Activated CD4-positive, alpha-beta T cell treated with anti-CD3 and anti-CD28 coated beads, Interleukin-2, amount 50 U/mL, for 4 hours (primary cell): ENCODE measurements around the gene SLC16A8.
"Not testable (repeated sequence)": the region's sequence is repeated elsewhere in the genome, so short reads cannot be mapped to it uniquely, and the experiment has no call there.

Source experiments
- DNase-seq, 2 experiments: peaks; one replicate each; pipeline ENCODE4 v3.0.0-alpha.2; 2020

SLC16A8 gene

DNA sequence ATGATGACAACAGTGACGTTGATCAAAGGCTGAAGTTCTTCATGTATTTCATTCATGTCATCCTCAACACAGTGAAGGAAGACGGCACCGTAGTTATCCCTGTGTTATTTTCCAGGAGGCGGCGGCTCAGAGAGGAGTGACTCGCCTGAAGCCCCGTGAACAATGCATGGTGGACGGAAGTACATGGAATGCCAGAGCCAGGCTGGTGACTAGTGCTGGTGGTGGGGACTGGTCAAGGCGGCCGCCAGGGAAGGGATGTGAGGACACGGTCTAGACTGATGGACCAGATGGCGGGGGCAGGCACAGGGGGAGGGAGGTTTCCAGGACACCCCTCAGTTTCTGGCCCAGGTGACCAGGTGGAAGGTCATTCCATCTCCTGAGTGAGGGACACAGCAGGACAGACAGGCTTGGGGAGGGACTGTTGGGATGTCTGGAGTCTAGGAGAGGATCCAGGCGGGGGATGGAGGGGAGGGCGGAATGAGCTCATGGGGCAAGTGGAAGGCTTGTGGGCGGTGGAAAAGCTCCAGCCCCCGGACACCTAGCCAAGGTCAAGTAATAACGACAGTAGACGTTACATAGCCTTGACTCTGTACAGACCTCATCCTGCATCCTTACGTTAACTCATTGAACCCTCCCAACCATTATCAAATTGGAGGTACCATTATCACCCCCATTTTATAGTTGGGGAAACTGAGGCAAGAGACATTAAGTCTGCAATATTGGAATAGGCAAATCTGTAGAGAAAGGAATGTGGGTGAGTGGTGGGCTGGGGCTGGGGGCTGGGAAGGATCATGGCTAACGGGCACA lies 42.8 kb downstream of the SLC16A8 start:
- DNase-seq: no peak

DNA sequence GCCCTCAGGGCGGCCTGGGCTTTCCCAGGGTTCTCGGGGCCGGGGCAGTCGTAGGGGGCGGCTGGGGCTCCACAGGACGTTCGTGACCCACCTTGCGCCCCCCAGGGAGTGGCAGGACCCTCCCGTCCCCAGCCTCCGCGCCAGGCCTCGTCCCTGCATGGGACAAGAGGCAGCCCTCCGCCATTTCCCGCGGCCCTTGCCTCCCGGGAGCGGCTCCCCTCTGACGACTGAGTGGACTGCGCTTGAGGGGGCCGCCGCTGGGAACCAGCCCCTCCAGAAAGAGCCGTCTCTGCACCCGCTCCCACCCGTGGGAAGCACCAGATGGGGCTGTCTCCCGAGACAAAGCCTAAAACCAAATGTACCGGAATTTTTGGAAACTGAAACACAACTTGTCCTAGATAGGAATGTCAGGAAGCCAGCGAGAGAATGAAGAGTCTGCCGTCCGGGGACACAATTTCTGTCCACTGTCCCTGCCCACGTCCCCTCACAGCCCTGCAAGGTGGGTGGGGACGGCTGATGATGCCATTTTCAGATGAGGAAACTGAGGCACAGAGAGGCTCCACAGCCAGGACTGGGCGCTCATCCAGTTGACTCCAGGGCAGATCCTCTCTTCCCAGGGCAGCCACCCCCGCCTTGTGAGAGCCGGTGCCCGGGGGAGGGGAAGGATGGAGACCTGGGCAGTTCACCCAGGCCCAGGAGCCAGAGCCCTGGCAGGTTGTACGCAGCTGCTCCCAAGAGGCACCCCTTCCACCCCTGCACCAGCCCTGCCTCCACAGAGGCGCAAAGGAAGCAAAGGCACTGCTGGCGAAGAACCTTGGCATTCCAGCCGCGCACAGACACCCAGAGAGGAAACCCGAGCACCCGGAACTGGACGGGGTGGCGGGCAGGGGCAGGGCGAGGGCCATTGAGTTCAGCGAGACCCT lies 44.8 kb downstream of the SLC16A8 start:
- no peak for DNase-seq

DNA sequence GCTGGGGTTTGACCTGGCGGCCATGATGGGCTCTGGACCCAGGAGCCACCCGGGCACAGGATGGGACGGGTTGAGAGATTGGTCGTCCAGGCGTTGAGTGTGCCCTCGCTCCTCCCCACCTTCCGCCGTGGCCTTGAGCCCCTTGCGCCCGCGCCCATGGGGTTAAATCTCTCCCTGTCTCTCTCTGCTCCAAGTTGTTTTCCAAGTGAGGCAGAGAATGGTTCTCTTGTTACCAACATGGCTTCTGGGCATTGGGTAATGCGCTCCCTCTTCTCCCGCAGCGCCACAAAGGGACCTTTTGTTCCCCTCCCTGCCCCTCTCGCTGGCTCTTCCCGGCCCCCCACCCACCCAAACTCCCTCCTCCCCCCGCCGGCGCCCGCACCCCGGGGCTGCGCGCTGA lies 45.6 kb downstream of the SLC16A8 start:
- DNase-seq: no peak

DNA sequence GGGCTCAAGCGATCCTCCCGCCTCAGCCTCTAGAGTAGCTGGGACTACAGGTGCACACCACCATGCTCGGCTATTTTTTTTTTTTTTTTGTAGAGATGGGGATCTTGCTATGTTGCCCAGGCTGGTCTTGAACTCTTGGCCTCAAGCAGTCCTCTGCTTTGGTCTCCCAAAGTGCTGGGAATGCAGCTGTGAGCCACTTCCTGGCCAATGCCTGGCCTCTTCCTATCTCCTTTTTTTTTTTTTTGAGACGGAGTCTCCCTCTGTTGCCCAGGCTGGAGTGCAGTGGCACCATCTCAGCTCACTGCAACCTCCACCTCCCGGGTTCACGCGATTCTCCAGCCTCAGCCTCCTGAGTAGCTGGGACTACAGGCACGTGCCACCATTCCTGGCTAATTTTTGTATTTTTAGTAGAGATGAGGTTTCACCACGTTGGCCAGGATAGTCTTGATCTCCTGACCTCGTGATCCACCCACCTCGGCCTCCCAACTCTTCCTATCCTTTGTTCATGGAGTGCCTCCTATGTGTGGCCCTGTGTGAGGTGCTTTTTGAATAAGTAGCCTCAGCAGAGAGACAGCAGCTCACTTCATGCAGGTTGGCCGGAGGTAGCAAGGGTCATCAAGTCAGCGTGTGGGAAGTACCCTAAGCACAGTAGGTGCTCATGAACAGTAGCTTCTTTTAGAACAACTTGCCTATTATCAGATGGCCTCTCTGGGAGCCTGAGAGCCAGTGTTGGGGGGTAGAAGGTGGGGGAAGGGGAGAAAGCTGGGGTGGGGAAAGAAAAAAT lies 46.4 kb downstream of the SLC16A8 start:
- DNase-seq: not testable (repeated sequence)

DNA sequence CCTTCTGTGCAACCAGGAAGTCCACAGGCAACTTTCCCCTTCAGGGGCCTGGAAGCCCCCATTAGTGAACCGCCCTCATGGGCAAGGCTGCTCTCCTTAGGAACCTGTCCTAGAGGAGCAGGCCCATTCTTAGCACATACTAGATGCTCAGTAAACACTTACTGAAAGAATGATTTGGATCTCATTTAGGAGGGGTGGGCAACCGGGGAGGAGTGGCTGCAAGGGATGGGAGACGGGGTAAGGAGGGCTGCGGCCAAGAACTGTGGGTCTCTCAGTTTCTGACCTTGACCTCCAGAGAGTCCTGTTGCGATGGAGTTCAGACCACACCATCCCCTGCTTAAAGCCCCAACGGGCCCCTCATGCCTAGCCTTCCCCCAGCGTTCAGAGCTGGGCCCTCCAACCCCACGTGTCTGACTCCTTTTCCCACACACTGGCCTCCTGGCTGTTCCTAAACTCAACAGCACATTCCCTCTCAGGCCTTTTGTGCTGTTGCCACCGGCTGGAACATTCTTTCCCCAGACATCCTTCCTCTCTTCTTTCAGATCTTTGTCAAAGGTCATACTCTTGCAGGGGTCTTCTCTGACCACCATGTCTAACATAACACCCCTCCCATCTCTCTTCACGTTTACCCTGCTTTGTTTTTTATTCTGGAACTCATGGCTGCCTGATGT lies 47.5 kb downstream of the SLC16A8 start:
- no peak for DNase-seq

DNA sequence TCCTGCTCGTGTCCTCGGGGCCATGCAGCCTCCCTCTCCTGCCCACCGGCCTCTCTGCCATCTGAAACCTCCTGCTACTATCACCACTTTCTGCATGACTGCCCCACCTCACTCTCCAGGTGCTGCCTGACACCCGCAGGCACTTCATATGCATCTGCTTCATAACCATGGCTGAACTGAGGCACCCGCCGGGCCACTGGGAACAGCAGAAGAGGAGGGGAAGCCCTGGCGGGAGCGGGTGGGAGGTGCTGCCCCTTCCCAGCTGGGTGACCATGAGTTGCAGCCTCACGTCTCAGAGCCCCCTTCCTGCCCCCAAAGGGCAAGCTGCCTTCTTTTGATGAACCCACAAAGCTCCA lies 48.5 kb downstream of the SLC16A8 start:
- no peak for DNase-seq

DNA sequence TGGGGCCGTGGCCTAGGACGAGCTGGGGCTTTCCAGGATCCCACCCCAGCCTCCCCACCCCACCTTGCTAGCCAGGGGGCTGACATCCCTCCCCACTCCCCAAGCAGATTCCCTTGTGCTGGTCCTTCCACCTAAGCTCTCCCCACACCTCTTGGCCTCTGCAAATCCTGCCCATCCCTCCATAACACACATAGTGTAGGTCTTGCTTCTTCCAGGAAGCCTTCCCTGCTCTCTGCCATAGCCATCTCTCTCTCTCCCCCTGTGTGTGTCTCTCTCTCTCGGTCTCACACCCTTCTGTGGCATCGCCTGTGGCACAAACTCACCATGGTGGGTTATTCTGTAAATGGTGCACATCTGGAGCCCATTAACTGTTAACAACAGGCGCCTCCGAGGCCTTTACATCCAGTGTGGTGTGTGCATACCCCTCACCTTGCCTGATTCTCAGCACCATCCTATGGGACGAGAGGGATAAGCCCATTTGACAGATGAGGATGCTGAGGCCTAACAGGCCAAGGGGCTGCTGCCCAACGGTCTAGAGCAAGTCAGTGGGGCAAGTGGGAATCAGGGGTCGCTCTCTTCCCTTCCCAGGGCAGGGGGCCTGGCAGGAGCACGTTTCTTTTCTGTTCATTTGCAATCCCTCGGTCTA lies 49.0 kb downstream of the SLC16A8 start:
- DNase-seq: no peak

DNA sequence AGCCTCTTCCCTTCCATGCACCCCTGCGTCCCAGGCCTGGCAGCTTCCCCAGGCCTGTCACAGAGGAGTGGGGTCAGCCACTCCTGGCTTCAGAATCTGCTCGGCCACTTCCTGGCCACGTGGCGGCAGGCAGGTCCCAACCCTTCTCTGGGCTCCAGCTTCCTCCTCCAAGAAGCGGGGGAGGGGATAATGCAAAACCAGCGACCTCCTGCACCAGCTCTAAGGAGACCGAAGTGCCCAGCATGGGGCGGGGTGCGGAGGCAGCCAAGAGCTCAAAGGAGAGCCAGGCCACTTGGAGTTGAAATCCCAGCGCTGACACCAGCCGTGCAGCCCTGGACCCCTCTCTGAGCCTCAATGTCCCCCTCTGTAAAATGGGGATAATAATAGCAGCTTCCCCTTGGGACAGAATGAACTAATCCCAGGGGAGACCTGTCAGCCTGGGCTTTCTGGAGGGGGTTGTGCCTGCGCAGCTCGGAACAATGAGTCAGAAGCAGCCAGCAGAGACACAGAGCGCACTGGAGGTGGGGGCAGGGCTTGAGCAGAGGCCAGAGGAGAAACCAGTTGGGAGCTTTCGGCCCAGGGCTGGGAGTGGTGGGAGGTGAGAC lies 49.6 kb downstream of the SLC16A8 start:
- DNase-seq: no peak

DNA sequence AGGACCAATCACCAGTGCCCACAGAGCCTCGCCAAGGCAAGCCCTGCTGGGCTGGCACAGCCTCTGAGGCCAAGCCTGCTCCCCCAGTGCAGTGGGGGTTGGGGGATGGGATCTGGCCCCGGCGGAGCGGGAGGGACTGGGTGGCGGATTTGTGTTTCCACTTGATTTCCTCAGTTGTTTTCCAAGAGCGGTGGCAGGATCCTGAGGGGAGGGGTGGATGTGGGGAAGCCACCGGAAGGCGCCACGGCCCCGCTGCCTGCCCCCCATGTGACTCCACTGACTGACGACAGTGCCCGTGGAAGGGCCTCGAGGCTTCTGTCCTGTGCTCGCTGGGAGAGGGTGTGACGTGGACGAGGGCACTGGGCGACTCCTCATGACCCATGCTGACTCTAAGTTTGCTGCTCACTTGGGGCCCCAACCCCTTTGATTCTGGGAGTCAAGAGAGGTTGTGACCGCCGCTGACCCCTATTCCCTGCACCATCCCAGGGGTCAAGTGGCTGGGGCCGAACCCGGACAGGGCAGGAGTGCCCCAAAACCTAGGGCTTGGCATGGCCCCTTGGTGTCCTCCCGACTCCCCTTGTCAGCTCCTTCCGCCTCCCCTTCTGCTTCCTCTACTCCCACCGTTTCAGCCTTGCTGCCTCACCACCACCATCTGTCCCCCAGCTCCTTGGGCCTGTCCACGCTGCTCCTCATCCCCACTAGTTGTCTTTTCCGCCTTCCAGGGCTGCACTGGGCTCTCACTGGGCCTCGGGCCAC lies 50.3 kb downstream of the SLC16A8 start:
- no peak for DNase-seq

DNA sequence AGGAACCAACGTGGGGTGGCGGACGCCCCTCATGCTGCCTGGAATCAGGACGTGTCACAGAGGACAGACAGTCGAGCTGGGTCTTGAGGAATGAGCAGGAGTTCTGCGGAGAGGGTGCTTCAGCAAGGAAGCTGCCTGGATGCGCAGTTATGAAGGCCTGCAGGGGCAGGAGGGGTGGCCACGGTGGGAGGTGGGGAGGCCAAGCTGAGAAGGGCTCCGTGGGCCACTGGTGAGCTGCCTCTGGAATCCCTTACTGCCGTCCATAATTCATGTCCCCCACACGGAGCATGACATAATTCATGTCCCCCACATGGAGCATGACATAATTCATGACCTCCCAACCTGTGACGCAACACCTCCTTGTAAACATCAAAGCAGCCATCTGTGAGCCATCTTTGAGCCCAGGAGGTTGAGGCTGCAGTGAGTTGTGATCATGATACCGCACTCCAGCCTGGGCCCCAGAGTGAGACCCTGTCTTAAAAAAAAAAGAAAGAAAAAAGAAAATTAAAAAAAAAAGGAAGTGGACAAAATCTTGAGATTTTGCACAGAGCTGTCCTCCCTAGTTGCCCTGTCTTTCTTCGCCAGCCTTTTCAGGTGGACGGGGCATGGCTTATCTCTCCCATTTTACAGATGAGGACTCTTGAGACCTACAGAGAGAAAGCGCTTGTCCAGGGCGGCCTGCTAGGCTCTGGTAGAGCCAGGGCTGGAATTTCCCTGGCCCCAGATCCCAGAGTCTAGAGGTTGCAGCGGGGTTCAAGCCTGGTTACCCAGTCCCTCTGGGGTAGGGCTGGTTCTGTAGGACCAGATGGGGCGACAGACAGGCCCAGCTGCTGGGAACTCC lies 51.1 kb downstream of the SLC16A8 start:
- no peak for DNase-seq

DNA sequence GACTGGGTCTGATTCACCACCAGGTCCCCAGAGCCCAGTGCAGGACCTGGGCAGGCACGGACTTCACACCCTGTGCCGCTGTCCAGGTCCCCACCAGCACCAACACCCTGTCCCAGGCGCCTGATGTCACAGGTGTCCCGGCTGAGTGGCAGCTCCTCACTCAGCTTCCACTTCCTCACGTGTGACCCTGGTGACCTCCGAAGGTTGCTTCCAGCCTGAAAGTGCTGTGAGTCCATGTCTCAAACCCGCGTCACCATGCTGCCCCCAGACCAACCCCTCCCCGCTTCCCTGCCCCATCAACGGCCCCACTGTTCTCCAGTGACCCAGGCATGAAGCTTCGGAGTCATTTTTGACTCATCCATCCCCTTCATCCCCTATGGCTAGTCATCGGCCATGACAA lies 52.5 kb downstream of the SLC16A8 start:
- no peak for DNase-seq

DNA sequence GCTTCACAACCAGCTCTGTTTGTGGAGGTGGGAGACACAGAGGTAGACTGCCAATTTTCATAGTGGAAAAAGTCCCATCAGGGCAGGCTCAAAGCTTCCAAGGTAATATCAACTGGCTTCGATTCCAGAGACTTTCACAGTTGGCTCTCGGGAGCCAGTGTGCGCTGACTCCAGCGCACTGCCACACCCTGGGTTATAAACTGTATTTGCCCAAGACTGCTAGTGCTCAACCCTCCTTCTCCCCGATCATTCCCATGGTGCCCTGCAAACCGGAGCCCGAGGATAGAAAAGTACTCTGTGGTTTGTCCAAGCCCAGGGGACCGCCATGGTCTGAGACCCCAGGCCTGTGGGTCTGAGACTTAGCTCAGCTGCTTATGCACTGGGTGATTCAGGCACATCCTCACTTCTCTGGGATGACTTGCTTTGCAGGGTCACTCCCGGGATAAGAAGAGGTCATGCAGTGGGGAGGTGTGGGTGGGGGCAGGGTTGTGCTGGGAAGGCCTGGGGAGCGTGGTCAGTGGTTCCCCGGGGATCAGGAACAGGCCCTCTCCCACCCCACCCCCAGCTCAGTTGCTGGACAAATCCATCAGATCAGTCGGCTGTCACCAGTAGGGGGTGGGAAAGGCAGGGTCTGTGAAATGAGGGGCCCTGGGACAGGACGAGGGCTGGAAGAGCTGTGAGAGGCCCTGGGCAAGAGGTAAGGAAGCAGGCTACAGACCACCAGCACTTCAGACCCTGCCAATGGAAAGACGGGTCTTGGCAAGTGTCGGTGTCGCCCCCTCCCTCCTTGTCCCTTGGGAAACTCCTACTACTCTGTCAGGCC lies 53.5 kb downstream of the SLC16A8 start:
- DNase-seq: no peak

DNA sequence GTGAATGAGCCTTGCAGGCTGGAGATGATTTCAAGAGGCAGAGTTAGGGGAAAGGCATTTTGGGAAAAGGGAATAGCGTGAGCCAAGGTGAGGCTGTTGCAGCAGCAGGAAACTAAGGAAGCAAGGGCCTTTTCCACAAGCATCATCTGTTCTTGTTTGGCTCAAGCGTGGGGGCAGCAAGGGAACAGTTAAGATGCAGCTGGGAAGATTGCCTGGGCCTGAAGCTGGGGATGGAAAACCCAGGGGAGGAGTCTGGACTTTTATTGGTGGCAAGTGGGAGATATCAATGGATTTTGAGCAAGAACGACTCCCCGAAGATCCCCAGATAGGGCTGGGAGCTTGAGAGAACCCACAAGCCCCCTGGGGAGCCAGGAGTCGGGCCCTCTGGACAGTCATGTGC lies 54.1 kb downstream of the SLC16A8 start:
- DNase-seq: no peak

DNA sequence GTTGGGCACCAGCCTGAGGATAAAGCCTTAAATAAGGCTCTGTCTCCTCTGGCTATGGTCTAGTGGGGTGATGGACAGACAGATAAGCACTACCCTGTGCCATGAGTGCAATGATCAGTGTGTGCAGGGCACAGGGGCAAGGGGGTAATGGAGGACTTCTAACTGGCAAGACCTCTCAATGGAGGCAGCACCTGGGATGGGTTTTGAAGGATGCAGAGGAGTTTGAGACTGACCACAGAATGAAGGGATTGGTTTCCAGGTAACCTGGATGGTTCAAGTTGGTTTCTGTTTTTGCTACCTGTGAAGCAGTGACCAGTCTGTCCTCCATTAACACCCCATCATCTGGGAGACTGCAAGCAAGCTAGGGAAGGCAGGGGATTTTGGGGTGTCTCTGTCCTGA lies 54.6 kb downstream of the SLC16A8 start:
- no peak for DNase-seq

DNA sequence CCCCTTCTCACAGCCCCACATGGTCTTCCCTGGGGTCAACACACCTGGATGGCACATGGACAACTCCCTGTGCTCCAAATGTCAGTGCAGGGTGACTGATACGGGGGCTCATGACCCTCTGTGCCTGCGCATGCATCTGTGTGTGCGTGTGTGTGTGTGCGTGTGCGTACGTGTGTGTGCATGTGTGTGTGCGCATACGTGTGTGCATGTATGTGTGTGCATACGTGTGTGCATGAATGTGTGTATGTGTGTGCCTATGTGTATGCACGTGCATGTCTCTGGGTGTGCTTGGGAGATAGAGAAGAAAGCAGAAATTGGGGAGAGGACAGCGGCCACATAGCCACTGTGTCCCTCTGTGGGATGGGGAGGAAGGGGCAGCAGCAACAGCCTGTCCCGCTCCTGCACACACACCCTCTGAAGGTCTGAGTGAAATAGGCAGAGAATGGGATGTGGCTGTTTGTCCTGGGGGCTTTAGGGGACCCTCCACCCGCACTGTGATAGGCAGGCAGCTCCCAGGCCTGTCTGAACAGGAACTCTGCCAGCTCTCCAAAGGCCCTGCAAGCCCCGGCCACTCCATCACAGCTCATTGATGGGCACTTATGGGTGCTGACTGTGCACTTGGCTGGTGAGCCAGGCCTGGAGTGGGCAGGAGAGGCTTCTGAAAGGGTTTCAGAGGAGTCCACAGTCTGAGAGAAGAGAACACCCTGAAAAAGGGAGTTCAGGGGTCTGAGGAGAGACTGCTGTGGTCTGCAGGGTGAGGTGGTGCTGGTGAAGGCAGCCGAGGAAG lies 55.4 kb downstream of the SLC16A8 start:
- no peak for DNase-seq
